H1 (cell line): ENCODE results near the gene DARS1.

Experiments
- CREB1 ChIP-seq: IDR thresholded peaks from 2 replicates; pipeline ENCODE4 v1.6.1; 2012; ENCODE audit warnings: inconsistent platforms
- CTCF ChIP-seq, 3 experiments: IDR thresholded peaks; 1 replicate in 2 of 3; 2 replicates in 1 of 3; pipeline versions ENCODE4 v1.5.1 to v1.6.1; 2011; ENCODE audit warnings: low read length in 3 of 3, mild to moderate bottlenecking in 3 of 3, inconsistent platforms in 2 of 3, low read depth in 1 of 3, moderate library complexity in 1 of 3; ENCODE audit not compliant: insufficient read depth in 1 of 3; ENCODE audit errors: control extremely low read depth in 1 of 3
- GABPA ChIP-seq: IDR thresholded peaks from 2 replicates; pipeline ENCODE4 v1.6.1; 2011; ENCODE audit warnings: mild to moderate bottlenecking, low read length, moderate library complexity, borderline replicate concordance; ENCODE audit not compliant: insufficient read depth
- HDAC6 ChIP-seq: IDR thresholded peaks from one replicate; pipeline ENCODE4 v1.7.1; 2012; ENCODE audit warnings: low read depth, mild to moderate bottlenecking, inconsistent platforms, low read length, moderate library complexity
- PHF8 ChIP-seq: fragments of 200-600 bp; sonication (generic); conservative IDR thresholded peaks from 2 replicates; pipeline ENCODE4 v1.7.1; 2012; ENCODE audit warnings: low read depth, mild to moderate bottlenecking, inconsistent platforms, low read length, moderate library complexity
- RAD21 ChIP-seq, 2 experiments: IDR thresholded peaks in 1 of 2; conservative IDR thresholded peaks in 1 of 2; 2 replicates each; pipeline ENCODE4 v1.6.1; 2011; ENCODE audit warnings: low read depth in 2 of 2, low read length in 2 of 2, improper control_type of control experiment in 1 of 2, inconsistent platforms in 1 of 2, mild to moderate bottlenecking in 1 of 2, moderate library complexity in 1 of 2
- RBBP5 ChIP-seq: IDR thresholded peaks from 2 replicates; pipeline ENCODE4 v1.7.1; 2012; ENCODE audit warnings: low read depth, mild to moderate bottlenecking, inconsistent platforms, low read length, moderate library complexity, borderline replicate concordance
- SIRT6 ChIP-seq: IDR thresholded peaks from one replicate; pipeline ENCODE4 v1.7.1; 2012; ENCODE audit warnings: low read length, inconsistent platforms
- SP1 ChIP-seq: IDR thresholded peaks from 2 replicates; pipeline ENCODE4 v1.6.1; 2011; ENCODE audit warnings: low read depth, low read length
- SUZ12 ChIP-seq: fragments of 200-600 bp; sonication (generic); IDR thresholded peaks from 2 replicates; pipeline ENCODE4 v1.6.1; 2012; ENCODE audit warnings: mild to moderate bottlenecking, inconsistent platforms, low read length, moderate library complexity, mixed read lengths
- TAF1 ChIP-seq: IDR thresholded peaks from 2 replicates; pipeline ENCODE4 v1.6.1; 2011; ENCODE audit warnings: mild to moderate bottlenecking, low read depth, low read length
- YY1 ChIP-seq: IDR thresholded peaks from 2 replicates; pipeline ENCODE4 v1.6.1; 2011; ENCODE audit warnings: low read depth, mild to moderate bottlenecking, low read length
- TF ChIP-seq, protein P1 (sequence below): IDR thresholded peaks from 2 replicates; pipeline ENCODE4 v1.6.1; 2011; ENCODE audit warnings: low read length, improper control_type of control experiment

DNA sequence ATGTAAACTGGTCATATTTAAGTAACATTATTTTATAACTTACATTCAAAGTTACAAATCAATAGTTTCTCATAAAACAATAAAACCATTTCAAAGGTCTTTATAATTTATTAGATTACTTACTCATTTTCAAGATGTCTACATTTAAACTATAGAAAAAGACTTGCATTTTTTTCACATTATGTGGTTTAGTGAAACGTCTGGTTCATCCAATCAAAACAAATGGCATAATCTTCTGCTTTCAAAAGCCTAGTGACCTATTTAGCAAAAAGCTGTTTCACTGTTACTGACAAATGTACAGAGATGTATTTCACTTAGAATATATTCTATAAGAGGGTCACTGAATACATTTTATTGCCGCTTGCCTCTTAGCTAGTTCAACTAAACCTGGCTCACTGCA, 59.9 kb downstream of the DARS1 start:
- no peak for TF ChIP-seq GABPA
- TF ChIP-seq CTCF (IDR thresholded peaks at IDR 0.05; ENCODE audit: control extremely low read depth in 1 of 3, insufficient read depth in 1 of 3, low read depth in 1 of 3, low read length in 3 of 3): no peak
- TF ChIP-seq, protein P1, sequence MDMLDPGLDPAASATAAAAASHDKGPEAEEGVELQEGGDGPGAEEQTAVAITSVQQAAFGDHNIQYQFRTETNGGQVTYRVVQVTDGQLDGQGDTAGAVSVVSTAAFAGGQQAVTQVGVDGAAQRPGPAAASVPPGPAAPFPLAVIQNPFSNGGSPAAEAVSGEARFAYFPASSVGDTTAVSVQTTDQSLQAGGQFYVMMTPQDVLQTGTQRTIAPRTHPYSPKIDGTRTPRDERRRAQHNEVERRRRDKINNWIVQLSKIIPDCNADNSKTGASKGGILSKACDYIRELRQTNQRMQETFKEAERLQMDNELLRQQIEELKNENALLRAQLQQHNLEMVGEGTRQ: no peak
- no peak for TF ChIP-seq SIRT6
- TF ChIP-seq YY1: no peak
- TF ChIP-seq PHF8: no peak
- no peak for TF ChIP-seq SP1
- TF ChIP-seq CREB1: no peak
- TF ChIP-seq RAD21 (IDR thresholded peaks at IDR 0.05 in 1 of 2, conservative IDR thresholded peaks at IDR 0.05 in 1 of 2; ENCODE audit: low read depth in 2 of 2, low read length in 2 of 2): no peak
- TF ChIP-seq SUZ12: no peak
- no peak for TF ChIP-seq TAF1
- TF ChIP-seq HDAC6: no peak
- no peak for TF ChIP-seq RBBP5
